Activated B cell treated with CpG ODN at 0.5 μM for 24 hours (primary cell): ENCODE data around the gene MB21D2. TPM values are rescaled to one million over a fixed set of nuclear protein-coding genes. Genes with fewer than 3 reads are reported as not detected.
A peak's percentile ranks its signal among the peaks of the same experiment; 100 is the strongest.
"Not testable (repeated sequence)": the region's sequence is repeated elsewhere in the genome, so short reads cannot be mapped to it uniquely, and the experiment has no call there.

Experiments used
- ATAC-seq: fragments of 200-7000 bp; cut with Tn5 transposase; one replicate; pipeline ENCODE4 v1.10.0; 2021; ENCODE audit warnings: low read depth, mild to moderate bottlenecking, moderate library complexity
- CTCF ChIA-PET: fragments of 350-600 bp; sonication (Branson Sonifier 250); formaldehyde crosslinking; loops from one replicate; lab custom pipeline; 2021; ENCODE audit warnings: antibody characterized with exemption; lab: Charles Lee
- POLR2A ChIA-PET: fragments of 350-600 bp; sonication (Branson Sonifier 250); formaldehyde crosslinking; loops from one replicate; lab custom pipeline; 2021; ENCODE audit warnings: antibody characterized with exemption; lab: Charles Lee
- DNase-seq: peaks from one replicate; pipeline ENCODE4 v3.0.0; 2022
- H3K27ac Mint-ChIP-seq: one replicate; pipeline ENCODE4 v1.8.0; 2020; ENCODE audit warnings: mixed read lengths
- H3K27me3 Mint-ChIP-seq: one replicate; pipeline ENCODE4 v1.8.0; 2021; ENCODE audit warnings: mixed read lengths
- H3K36me3 Mint-ChIP-seq: one replicate; pipeline ENCODE4 v1.8.0; 2021; ENCODE audit warnings: low read depth, mixed read lengths
- H3K4me1 Mint-ChIP-seq: one replicate; pipeline ENCODE4 v1.8.0; 2021; ENCODE audit warnings: mixed read lengths
- H3K4me3 Mint-ChIP-seq: one replicate; pipeline ENCODE4 v1.8.0; 2020; ENCODE audit warnings: mild to moderate bottlenecking, mixed read lengths
- H3K9me3 Mint-ChIP-seq: one replicate; pipeline ENCODE4 v1.8.0; 2020; ENCODE audit warnings: mixed read lengths
- CTCF ChIP-seq: fragments of 200-600 bp; IDR thresholded peaks from one replicate; pipeline ENCODE4 v1.8.0; 2022; ENCODE audit warnings: antibody characterized with exemption, mild to moderate bottlenecking
- intact Hi-C: fragments of 100-400 bp; cut with micrococcal nuclease; formaldehyde crosslinking; loops from one replicate; pipeline ENCODE4 v1.15.1; 2024
- total RNA-seq: library from RNA; stranded (reverse); gene quantifications from 2 replicates; pipeline ENCODE4 v1.2.3, GENCODE V29; 2022

The MB21D2 gene
- total RNA-seq, 1 donor from 2014 or later, result 0.09 TPM

GRCh38 chr3:192857260-192857661 lies 60.4 kb downstream of the MB21D2 start:
- ATAC-seq, result no peak
- Mint-ChIP-seq H3K36me3 (no peaks in the 10 kb centered on the region), H3K4me1 (no peaks in the 10 kb centered on the region), H3K9me3 (no peaks in the 10 kb centered on the region), H3K27me3 (peaks cover 5% of the 10 kb centered on the region), H3K27ac (no peak overlapping the region), H3K4me3 (no peak overlapping the region)
- no peak for DNase-seq
- intact Hi-C loops, result no loop called here
- ChIA-PET POLR2A (no interaction called here), CTCF (no interaction called here)
- TF ChIP-seq CTCF, result no peak

- TF ChIP-seq CTCF, result no peak
- ATAC-seq (no peak), DNase-seq (no peak)
- Mint-ChIP-seq H3K27ac (no peak overlapping the region), H3K4me3 (no peak overlapping the region), H3K4me1 (peaks cover 5% of the 10 kb centered on the region), H3K27me3 (peaks cover 7% of the 10 kb centered on the region), H3K9me3 (no peaks in the 10 kb centered on the region), H3K36me3 (no peaks in the 10 kb centered on the region)
- ChIA-PET POLR2A (no interaction called here), CTCF (no interaction called here)
- intact Hi-C loops, result no loop called here
These were observed 62.2 kb downstream of the MB21D2 start for GRCh38 chr3:192855434-192855833.

GRCh38 chr3:192851821-192852372 lies 65.8 kb downstream of the MB21D2 start:
- intact Hi-C loops, result no loop called here
- Mint-ChIP-seq H3K9me3 (no peaks in the 10 kb centered on the region), H3K36me3 (no peaks in the 10 kb centered on the region), H3K4me3 (no peak overlapping the region), H3K27me3 (peaks cover 9% of the 10 kb centered on the region), H3K4me1 (peaks cover 6% of the 10 kb centered on the region), H3K27ac (no peak overlapping the region)
- DNase-seq (no peak), ATAC-seq (no peak)
- CTCF ChIA-PET, result no interaction called here
- POLR2A ChIA-PET, result no interaction called here
- TF ChIP-seq CTCF, result no peak

GRCh38 chr3:192850451-192850981 lies 67.1 kb downstream of the MB21D2 start:
- ChIA-PET POLR2A (no interaction called here), CTCF (no interaction called here)
- DNase-seq (no peak), ATAC-seq (peak; percentile 56)
- no peak overlapping the region for H3K4me3 Mint-ChIP-seq
- intact Hi-C loops, result no loop called here
- TF ChIP-seq CTCF, result no peak
- no peaks in the 10 kb centered on the region for H3K9me3 Mint-ChIP-seq
- peaks cover 6% of the 10 kb centered on the region for H3K4me1 Mint-ChIP-seq
- peaks cover 7% of the 10 kb centered on the region for H3K27me3 Mint-ChIP-seq
- H3K27ac Mint-ChIP-seq, result no peak overlapping the region
- no peaks in the 10 kb centered on the region for H3K36me3 Mint-ChIP-seq

- H3K9me3 Mint-ChIP-seq, H3K4me3 Mint-ChIP-seq, H3K4me1 Mint-ChIP-seq, ATAC-seq, POLR2A ChIA-PET, DNase-seq, H3K27ac Mint-ChIP-seq, intact Hi-C loops, CTCF ChIA-PET, H3K36me3 Mint-ChIP-seq, H3K27me3 Mint-ChIP-seq: not testable (repeated sequence)
These were observed 67.8 kb downstream of the MB21D2 start for GRCh38 chr3:192849821-192850220.
